Stomach (tissue), 4 donors: Measurements from ENCODE around the gene INSIG1.

ENCODE experiments used
- CTCF ChIP-seq, 7 experiments: fragments of 450-650 bp in 4 of 7; fragments of 200-600 bp in 3 of 7; sonication (generic) in 3 of 7; IDR thresholded peaks; one replicate each; pipeline ENCODE4 v1.5.1; 2016 to 2019; ENCODE audit warnings: antibody characterized with exemption in 7 of 7, control low read depth in 2 of 7, mild to moderate bottlenecking in 1 of 7
- EP300 ChIP-seq: sonication (generic); formaldehyde crosslinking; IDR thresholded peaks from one replicate; pipeline ENCODE4 v1.6.1; 2017; ENCODE audit warnings: antibody characterized with exemption
- POLR2A ChIP-seq, 4 donors: fragments of 450-650 bp; IDR thresholded peaks; one replicate each; pipeline ENCODE4 v1.6.1; 2016; ENCODE audit warnings: antibody characterized with exemption in 4 of 4, control low read depth in 2 of 4, mild to moderate bottlenecking in 1 of 4, moderate library complexity in 1 of 4
- POLR2AphosphoS5 ChIP-seq, 3 donors: sonication (generic); formaldehyde crosslinking; IDR thresholded peaks; one replicate each; pipeline ENCODE4 v1.6.1; 2016; ENCODE audit warnings: antibody characterized with exemption in 3 of 3

- TF ChIP-seq CTCF (IDR thresholded peaks at IDR 0.05), result no peak
- TF ChIP-seq POLR2AphosphoS5 (IDR thresholded peaks at IDR 0.05), result no peak
- TF ChIP-seq POLR2A (IDR thresholded peaks at IDR 0.05), result no peak
- TF ChIP-seq EP300, result no peak
Measured at GRCh38 chr7:155311826-155312537, 14.3 kb downstream of the INSIG1 start.
